ENCODE results near the gene RASSF9.

The RASSF9 gene

DNA sequence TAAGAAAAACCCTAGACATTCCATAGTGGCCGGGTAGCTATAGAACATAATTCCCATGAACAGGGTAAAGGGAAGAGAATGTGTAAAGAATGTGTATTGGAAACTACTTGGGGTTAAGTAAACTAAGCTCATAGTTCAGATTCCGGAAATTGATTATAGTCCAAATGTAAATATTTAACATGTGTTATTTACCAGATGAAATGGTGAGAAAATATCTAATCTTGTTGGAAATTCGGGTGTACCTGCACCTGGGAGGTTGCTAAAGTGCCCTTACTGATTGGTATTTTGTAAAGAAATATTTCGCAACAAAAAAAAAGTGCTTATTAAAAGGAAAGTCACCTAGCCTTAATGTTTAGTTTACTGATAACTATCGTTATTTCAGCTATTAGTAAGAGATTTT, 14.4 kb downstream of the RASSF9 start:
- FAIRE-seq (no peak), DNase-seq (ENCODE audit: low spot score) (no peak)

DNA sequence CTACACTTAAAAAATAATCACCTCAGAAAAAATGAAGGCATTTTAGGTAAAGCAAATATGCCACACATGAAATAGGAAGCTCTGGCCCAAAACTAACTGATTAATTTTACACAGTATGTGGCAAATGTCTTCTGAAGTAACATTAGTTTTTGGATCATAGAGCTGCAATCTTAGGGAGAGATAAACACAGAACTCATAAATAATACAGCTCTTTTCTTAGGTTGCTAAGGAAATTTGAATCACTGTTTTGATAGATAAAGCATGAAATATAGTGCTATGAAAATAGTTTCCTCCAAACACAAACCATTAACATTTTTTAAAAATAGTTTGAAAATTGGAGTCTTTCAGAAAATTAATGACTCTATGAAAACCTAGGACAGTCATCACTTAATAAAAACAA, 15.0 kb downstream of the RASSF9 start:
- DNase-seq (ENCODE audit: low spot score) (no peak), FAIRE-seq (no peak)

DNA sequence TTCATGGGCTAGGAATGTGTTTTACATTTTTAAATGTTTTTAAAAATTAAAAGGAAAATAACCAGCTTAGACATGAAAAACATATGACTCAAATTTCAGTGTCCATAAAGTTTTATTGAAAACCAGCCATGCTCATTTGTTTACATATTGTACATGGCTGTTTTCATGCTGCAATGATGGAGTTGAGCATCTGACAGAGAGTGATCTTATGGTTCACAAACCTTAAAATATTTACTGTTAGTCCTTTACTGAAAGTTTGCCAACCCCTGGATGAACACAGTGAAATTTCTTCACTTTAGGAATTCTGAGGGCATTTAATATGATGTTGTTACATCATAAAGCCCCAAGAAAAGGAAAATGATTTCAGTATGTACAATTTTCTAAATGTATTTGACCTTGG, 16.1 kb downstream of the RASSF9 start:
- DNase-seq (ENCODE audit: low spot score), result no peak
- FAIRE-seq, result no peak

DNA sequence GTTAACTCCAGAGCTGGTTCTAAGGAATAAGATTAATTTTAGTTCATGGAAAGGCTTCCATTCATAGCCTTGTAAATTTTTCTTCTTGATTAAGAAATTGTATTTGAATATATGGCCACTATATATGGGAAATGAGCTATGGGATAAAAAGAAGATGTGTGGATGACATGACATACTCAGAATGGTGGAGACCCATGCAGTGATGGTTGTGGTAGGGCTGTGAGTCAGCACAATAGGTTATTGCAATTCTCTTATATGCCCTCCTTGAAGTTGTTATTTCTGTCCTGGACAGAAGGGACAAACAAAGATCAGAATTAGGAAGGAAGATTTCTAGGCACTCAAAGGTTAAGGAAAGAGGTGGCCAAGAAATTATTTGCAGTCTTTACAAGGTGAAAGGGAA, 21.5 kb downstream of the RASSF9 start:
- DNase-seq (ENCODE audit: low spot score) (no peak), FAIRE-seq (no peak)

DNA sequence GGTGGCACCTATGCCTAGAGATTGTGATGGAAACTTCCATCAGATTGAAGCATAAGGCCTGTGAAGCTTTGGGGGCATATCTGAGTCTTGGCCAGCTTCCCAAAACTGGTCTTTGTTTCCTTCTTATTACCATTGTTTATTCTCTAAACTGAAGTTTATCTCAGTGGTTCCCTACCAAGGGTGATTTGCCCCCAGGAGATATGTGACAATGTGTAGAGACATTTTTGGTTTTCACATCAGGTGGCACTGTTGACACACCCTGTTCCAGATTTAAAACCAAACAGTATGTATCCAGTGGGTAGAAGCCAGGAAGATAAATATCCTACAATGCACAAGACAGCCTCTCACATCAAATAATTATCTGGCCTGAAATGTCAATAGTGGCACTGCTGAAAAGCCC, 22.1 kb downstream of the RASSF9 start:
- no peak for FAIRE-seq
- no peak for DNase-seq (ENCODE audit: low spot score)

DNA sequence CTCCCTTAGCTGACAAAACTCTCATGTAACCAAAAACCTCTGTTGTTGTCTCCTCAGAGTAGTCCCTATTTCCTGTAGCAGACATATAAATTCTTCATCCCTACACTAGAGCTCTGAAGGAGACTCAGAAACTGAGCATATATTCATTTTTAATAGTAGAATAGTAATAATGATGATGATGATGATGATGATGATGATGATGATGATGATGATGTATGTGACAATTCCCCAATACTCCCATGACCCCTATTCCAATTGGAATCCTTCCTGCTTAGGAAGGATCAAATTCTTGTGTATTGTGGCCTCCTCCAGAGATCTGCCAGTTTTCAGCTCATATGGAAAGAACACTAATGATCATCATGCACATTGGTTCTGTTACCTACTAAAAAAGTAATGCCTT, 26.7 kb downstream of the RASSF9 start:
- FAIRE-seq (no peak), DNase-seq (ENCODE audit: low spot score) (no peak)

DNA sequence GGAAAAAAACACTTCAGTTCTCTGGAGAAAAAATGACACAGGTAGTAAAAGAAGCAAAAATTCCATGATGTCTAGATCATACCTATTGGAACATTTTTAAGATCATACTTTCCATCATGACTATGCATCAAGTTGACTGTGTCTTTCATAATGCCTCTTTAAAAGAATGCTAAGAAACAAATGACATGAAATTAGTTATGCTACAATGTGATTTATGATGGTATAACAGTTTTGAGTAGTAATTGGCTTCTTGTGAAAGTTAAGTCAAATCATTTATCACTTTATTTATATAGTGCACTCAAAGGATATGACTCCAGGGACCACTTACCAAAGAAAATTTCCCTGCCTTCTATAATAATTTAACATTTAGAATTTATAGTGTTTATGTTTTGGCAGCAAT, 28.5 kb downstream of the RASSF9 start:
- DNase-seq (ENCODE audit: low spot score) (no peak), FAIRE-seq (no peak)

DNA sequence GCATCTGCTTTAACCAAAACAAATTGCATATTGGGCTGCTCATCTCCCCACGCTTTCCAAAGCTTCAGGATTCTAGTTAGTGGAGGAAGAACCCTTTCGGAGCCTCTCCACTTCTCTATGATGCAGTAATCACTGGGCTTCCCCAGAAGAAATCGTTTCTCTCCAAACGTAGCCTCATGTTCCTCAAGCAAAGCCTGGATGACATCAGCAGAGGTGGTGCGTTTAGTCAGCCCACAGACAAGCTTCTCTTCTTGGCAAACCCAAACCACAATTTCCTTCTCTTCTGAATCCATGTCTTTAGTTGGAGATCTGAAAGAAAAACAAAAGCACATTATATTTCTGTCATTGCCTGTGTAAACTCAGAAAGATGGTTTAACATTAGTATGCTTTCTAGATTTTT, 30.6 kb downstream of the RASSF9 start:
- DNase-seq (ENCODE audit: low spot score) (no peak), FAIRE-seq (no peak)

DNA sequence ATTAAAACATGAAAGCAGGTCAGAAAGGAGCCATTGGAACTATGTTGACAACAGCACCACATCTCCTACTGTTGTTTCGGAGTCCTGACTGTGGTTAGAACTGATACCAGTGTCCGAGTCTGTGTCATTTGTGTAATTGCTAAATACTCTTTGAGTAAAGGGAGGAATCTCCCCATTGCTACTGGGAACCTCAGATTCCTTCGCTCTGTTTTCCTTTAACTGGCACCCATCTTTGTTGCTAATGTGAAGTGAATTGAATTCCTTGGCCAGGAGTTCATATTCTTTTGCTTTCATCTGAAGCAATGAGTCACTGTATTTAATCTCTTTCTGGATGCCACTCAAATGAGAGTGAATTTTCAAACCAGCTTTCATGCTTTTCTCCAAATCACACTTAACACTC, 31.5 kb downstream of the RASSF9 start:
- DNase-seq (ENCODE audit: low spot score), result peak; percentile 41
- FAIRE-seq, result peak; percentile 54

DNA sequence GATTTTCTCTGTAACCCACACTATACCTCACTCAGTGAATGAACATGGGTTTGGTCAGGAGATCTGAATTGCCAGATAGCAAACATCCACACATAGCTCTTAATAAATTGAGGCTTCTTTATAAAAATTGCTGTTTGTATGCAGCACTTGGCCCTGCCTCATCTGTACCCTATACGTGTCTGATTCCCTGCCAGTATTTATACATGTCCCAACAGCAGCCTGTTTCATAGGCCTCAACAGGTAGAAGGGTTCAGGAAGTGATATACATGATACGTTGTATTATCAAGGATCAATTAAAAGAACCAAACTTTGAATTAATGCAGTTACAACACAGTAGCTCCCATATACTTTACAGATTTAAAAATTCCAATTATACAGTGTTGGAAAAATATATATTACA, 32.3 kb downstream of the RASSF9 start:
- FAIRE-seq, result no peak
- DNase-seq (ENCODE audit: low spot score), result no peak

DNA sequence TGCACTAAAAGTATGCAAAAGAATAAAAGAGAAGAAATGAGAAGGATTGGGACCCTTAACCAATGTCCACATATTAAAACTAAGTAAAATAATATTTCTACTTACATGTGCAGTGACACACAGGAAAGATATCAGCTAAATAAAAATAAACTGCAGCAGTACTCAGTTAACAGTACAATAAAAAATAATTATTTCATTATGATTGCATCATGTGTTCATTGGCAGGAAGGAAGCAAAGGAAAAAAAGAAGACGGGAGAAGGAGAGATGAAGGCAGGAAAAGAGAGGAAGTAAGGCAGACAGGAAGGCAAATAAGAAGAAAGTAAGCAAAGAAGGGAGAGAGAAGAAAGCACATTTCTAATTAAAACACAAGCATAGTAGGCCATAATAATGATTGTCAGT, 33.0 kb downstream of the RASSF9 start:
- no peak for DNase-seq (ENCODE audit: low spot score)
- no peak for FAIRE-seq

DNA sequence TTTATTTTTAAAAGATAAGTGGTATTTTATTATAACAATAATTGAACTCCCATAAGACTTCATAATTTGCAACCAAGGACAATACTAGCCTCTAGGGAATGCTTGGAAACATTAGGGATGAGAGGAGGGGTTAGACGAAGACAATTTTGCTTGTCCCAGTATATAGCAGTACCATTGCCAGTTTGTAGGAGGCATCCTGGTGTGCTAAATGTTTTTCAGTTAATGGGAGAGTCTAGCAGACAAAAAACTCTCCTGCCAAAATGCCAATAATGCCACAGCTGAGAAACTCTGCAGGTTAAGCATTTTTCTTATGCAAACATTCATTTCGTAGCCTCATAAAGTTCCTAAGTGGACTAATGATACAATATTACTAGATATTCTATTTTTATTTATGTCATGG, 38.1 kb downstream of the RASSF9 start:
- no peak for FAIRE-seq
- no peak for DNase-seq (ENCODE audit: low spot score)

DNA sequence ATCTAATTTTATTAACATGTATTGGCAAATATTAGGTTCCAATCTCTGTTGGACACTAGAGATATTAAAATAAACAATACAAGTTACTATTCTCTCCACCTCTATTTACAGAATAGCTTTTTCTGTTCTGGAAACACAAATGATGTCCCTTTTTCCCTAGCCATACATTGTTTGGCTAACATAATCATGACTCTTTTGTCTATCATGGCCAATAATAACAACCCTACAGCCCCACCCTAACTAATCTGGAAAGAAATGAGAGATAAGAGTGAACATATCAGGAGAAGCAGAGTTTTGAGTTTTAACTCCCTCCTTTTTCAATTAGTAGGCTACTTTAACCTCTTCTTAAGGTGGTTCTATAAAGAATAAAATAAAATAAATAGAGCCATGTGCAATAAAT, 40.2 kb downstream of the RASSF9 start:
- DNase-seq (ENCODE audit: low spot score) (no peak), FAIRE-seq (no peak)

DNA sequence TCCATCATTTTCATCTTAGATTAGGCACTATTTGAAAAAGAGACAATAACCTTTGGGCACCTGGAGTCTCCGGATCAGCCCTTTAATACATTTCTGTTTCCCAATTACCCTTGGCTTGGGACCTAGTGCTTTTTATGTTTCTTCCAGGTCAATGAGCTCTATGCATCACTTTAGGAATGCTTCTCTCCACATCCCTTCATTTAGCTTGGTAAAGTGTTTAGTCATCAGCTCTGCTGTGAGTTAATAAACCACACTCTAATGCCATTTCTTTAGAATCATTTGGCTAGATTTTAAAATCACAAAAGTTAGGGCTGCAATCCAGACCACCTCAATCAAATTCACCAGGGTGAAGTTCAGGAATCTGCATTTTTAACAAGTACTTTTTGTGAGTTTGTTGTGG, 41.7 kb downstream of the RASSF9 start:
- FAIRE-seq (peak; percentile 76), DNase-seq (ENCODE audit: low spot score) (no peak)

DNA sequence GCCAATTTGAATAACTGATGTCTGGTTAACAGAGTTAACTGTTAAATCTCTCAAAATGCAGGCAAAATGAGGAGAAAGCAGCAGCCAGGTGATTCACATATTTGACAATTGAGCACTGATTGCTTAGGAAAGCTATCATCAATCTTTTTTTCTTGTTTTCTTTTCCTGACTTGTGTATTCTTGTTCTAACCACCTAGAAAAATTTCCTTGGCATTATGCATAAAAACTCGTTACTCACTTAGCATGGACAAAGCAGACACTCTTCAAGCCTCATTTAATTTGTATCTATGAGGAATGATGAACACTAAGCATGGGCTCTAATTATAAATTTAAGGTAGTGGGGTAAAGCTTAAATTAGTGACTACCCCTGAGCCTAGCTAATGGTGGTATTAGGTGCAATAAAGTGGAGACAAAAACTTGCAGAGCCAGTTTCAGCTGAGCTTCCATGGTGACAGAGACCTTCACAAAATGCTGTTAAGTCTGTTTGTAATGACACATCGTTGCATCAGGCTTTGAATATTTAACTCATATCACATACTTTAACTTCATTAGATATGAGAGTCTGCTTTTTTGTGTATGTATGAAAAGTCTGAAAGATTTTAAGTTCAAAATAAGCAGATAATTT, 52.0 kb downstream of the RASSF9 start:
- FAIRE-seq (no peak), DNase-seq (ENCODE audit: low spot score) (no peak)

DNA sequence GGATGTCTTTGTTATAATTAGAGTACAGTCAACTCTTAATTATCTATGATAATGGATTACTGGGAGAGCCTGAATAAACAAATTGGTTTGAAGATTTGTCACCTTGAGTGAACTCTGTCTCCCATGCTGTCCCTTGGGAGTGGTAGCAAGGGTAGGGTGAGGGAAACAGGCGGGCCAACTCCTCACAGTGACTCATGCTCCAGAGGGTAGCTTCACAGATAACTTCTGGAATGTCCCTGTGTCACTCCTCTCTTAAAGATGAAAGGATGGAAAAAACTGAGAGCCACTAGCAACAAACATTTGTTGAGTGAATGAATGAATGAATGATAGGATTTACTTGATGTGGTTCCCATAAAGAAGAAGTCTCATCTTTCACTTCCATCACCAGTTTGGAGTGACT, 53.5 kb downstream of the RASSF9 start:
- DNase-seq (ENCODE audit: low spot score), result no peak
- no peak for FAIRE-seq

DNA sequence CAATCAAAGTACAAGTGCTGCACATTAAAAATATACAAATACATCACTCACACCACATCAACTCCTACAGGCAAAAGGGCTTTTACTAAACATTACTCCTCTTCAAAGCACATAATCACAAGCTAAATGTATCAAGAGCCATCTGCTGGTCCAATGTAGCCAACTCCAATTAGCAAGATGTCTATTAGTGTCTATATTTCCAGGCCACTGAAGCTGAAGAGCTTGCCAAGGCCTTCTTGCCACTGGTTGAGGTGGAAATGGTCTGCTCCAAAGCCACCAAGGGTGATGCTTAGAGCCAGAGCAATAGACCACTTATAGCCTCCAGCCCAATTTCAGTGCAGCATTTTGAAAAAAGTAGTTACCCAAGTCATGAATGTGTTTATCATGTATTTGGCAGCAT, 54.4 kb downstream of the RASSF9 start:
- FAIRE-seq, result no peak
- DNase-seq (ENCODE audit: low spot score), result no peak

DNA sequence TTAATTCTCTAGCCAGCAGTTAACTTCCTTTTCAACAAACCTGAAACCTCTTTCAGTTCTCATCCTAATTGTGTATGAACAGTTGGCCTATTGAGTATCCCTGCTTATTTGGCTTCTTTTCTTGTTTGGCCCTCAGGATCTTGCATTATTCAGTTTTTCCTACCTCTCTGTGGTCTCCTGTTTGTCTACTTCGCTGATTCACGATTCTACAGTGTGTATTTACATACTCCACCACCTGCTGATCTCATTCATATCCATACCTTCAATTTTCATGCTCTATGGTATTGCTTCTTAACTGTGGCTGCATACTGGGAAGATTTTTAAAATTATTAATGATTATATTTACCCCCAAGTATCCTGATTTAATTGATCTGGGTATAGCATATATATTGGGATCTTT, 56.4 kb downstream of the RASSF9 start:
- FAIRE-seq, result no peak

DNA sequence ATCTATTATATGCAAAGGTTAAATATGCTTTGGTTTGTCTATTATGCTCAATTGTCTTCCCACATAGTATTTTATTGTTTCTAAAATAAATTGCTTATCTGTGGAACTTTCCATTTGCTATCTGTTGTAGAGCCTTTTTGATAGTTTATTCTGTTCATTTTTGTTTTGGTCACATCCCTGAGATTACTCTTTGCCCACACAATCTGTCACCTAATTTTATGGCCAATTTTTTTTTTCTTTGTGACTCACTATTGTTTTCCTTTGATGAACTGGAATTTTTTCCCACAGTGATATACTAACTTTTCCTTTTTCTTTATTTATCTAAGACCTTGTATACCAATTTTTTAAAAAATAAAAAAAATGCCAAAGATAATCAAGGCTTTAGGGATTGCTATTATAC, 61.1 kb downstream of the RASSF9 start:
- no peak for FAIRE-seq
- DNase-seq (ENCODE audit: low spot score), result no peak

More for the DNA sequence above, 56.4 kb downstream of the RASSF9 start:
- DNase-seq (ENCODE audit: low spot score), result no peak

DNA sequence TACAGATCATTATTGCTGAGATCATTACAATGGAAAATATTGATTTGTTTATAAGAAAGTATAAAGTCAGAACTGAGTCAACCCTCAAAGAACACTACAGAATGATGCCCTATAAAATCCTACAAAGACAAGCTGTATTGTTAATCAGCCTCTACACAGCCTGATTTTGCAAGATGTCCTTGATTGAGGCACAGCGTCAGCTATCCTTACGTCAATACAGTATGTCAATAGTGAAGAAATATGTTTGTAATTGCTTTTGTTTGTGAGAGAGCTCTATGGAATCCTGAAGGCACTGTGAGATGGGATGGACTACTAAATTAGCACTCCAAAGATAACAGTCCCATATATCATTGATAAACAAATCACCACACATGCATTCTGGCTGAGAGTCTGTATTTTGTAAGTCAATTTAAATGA, 70.7 kb downstream of the RASSF9 start:
- FAIRE-seq (no peak), DNase-seq (ENCODE audit: low spot score) (no peak)

DNA sequence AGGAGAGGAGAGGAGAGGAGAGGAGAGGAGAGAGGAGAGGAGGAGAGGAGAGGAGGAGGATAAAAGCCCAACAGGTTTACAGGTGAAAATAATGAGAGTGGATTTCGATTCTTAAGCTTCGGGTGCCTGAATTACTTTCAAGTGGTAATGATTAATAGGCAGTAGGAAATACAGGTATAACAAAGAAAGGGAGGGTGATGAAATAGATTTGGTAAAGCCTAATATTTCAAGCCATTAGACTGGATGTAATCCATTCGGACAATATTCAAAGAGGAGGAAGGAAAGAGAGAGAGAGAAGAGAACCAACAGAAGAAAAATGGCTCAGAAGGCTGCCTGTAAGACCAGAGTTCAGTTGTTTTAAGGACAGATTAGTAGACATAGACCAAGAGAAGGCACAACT, 76.6 kb downstream of the RASSF9 start:
- no peak for FAIRE-seq
- DNase-seq (ENCODE audit: low spot score), result no peak

DNA sequence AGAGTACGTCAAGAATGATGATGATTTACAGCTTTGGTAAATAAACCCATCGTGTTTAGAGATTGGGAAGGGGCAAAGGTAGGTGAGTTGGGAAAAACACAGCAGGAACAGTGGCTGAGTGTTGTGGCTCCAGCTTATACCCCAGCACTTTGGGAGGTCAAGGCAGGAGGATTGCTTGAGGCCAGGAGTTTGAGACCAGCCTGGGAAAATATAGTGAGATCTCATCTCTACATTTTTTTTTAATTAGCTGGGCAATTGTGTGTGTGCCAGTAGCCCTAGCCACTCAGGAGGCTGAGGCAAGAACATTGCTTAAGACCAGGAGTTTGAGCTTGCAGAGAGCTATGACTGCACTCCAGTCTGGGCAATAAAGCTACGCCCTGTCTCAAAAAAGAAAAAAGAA, 77.1 kb downstream of the RASSF9 start:
- DNase-seq (ENCODE audit: low spot score) (no peak), FAIRE-seq (no peak)

DNA sequence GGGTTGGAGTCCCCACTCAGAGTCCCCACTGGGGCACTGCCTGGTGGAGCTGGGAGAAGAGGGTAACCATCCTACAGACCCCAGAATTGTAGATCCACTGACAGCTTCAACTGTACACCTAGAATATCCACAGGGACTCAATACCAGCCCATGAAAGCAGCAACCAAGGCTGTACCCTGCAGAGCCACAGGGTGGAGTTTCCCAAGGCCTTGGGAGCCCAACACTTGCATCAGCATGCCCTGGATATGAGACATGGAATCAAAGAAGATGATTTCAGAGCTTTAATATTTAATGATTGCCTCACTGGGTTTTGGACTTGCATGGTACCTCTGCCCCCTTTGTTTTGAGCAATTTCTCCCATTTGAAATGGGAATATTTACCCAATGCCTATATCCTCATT, 80.4 kb downstream of the RASSF9 start:
- FAIRE-seq, result no peak

More for the DNA sequence above, 80.4 kb downstream of the RASSF9 start:
- no peak for DNase-seq (ENCODE audit: low spot score)

Measured in RCC 7860 (cell line).